Ammon's horn (tissue), 1 donor: ENCODE measurements around the gene TSPYL4.

ENCODE experiments used
- DNase-seq: peaks from one replicate; pipeline ENCODE4 v3.0.0-alpha.2; 2016; ENCODE audit warnings: low spot score

Gene TSPYL4

DNA sequence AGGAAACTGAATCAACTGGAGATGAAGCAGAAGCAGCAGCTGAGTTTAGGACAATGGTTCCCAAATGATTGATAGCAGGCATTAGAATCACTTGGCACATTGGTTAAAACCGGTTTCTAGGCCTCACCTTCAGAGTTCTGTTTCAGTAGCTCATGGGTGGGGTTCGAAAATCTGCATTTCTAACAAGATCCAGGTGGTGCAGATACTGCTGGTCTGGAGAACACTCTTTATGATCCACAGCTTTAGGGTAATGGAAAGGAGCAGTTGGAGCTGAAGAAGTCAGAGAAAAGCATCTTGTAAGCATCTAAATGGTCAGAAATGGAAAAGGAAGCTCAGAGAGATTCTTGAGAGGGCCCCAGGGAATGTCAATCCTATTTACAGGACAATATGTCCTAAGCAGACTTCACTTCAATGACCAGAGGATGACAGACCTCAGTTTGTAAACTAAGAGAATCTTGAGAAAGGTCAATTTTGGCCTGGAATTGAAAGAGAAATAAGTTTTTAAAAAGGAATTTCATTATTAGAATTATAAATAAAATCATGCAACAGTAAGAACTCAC, 17.4 kb upstream of the TSPYL4 start:
- DNase-seq, result no peak

DNA sequence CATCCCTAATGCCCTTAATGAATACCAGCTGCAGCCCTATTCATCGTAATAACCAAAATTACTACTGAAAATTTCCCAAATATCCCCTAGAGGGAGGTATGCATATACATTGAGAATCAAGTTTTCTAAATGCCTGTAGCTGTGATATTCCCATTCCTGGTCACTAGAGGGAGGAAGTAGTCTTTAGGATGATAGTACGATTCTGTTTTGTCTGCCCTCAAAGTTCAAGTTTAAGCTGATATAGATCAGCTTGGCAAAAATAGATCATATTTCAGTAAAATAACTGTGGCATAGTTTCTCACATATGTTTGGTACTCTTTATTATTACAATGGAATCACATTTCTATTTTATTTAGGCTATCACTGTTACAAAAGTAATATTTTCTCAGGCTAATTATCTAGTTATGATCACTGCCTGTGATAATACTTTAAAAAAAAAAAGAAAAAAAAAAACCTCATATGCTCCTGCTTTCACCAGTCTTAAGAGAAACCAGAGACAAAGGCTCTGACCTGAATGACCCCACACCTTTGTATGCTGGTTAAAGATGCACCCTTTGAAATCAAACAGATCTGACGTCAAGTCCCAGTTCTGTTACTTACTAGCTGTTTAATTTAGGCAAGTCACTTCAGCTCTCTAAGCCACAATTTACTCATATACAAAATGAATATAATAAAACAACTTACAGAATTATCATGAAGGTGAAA, 14.9 kb upstream of the TSPYL4 start:
- DNase-seq, result peak; percentile 64

DNA sequence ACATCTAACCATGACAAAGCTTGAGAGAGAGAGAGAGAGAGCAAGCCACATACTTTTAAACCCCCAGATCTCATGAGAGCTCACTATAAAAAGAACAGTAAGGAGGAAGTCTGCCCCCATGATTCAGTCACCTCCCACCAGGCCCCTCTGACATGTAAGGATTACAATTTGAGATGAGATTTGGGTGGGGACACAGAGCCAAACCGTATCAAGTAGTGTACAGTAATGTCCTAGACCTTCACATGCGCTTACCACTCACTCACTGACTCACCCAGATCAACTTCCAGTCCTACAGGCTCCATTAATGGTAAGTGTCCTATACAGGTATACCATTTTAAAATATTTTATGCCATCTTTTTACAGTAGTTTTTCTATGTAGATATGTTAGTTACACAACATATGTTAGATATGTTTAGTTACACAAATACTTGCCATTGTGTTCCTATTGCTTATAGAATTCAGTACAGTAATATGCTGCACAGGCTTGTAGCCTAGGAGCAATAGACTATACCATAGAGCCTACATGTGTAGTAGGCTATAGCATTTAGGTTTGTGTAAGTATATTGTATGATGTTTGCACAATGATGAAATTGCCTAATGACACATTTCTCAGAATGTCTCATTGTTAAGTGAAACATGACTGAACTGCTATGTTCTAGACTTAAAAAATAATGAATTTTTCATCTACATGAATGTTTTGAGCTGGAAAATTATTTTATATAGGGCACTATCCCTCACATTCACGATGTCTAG, 14.1 kb upstream of the TSPYL4 start:
- DNase-seq, result no peak

DNA sequence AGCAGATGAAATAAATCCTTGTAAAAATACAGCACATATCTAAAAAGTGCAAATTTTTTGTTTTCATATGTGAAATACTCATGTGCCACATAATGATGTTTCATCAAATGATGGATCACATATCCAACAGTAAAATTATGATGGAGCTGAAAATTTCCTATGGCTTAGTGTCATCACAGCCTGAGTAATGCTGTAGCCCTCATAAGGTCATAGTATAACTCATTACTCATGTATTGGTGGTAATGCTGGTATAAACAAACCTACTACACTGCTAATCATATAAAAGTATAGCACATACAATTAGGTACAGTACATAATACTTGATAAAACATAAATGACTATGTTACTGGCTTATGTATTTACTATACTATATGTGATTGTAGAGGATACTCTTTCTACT, 12.9 kb upstream of the TSPYL4 start:
- no peak for DNase-seq

DNA sequence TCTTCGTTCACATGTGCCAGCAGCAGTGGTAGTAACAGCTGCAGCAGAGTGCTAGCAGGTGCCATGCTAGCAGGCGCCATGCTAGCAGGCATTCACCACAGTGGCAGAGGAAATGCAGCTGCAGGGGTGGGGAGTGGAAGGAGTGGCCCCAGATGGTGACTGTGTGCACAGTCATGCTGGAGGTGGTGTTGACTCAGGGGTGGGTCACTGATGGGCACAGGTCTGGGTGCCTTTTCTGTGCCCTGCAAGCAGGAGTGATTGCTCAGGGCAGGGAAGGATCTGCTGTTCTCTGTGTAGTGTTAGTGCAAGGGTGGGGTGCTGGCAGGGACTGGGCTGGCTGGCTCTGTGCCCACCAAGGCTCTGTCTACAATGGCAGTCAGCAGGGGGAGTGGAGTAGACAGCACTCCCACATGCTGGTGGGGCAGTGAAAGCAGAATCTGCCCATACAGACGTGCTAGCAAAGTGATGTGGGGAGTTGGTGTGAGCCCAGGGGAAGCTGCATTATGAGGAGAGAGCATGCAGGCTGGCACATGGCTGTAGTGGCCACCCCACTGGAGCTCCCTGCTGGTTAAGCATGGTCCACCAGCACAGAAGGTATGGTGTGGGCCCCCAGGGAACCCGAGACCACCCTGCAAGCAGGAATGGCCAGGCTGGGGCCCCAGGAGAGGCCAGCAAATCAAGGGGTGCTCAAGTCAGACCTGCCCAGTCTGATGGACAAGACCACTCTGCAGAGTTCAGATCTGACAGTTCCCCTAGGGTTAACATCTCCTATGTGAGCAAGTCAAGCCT, 11.4 kb upstream of the TSPYL4 start:
- no peak for DNase-seq

DNA sequence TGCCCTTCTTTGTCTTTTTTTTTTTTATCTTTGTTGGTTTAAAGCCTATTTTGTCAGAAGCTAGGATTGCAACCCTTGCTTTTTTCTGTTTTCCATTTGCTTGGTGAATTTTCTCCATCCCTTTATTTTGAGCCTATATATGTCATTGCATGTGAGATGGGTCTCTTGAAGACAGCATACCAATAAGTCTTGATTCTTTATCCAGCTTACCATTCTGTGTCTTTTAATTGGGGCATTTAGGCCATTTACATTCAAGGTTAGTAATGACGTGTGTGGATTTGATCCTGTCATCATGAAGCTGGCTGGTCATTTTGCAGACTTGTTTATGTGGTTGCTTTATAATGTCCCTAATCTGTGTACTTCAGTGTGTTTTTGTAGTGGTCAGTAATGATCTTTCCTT, 9.5 kb upstream of the TSPYL4 start:
- no peak for DNase-seq

DNA sequence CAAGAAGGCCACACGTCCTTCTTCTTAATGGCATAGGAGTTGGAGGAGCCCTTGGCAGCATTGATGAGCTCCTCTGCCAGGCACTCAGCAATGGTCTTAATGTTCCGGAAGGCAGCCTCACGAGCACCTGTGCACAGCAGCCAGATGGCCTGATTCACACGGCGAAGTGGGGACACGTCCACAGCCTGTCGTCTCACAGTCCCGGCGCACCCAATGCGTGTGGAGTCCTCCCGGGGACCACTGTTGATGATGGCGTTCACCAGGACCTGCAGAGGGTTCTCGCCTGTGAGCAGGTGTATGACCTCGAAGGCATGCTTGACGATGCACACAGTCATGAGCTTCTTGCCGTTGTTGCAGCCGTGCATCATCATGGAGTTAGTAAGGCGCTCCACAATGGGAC, 4.6 kb upstream of the TSPYL4 start:
- DNase-seq, result no peak

DNA sequence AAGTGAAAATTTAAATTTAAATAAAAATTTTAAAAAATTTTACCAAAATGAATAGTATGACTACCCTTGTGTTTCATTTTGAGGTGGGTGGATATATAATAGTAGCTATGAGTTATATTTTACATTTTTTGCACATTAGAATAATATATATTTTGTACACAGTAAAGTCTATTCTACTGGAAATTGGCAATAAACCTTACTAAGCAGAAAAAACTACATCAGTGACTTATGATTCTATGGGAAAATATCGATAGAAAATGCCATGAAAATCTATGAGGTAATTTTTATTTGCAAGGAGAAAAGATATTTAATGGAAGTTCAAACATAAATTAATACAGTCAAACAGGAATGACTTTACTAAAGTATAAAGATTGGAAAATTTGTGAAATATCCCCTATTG, 2.8 kb upstream of the TSPYL4 start:
- no peak for DNase-seq

DNA sequence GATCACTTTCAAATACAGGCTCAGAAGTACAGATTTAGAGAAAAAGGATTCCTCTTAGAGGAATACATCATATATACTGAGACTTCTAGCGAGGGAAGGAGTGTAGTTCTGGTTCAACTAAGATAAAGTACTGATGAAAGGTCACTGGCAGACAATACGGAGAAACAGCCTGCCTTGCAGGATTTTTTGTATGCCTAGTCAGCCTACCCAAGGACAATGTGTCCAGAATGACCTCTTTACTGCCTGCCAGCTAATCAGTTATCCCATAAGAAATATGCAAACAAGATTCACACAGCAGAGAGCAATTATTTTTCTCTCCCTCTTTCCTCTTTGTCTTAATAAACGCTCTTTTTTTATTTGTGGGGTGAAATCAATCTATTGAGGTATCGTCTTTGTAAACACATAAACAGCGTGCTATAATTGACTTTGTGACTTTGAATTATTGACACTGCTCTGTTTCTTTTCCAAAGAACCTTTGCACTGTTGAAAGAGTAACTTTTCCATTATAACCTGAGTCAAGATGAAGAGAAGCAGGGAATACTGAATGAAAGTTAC, 1.4 kb upstream of the TSPYL4 start:
- no peak for DNase-seq

DNA sequence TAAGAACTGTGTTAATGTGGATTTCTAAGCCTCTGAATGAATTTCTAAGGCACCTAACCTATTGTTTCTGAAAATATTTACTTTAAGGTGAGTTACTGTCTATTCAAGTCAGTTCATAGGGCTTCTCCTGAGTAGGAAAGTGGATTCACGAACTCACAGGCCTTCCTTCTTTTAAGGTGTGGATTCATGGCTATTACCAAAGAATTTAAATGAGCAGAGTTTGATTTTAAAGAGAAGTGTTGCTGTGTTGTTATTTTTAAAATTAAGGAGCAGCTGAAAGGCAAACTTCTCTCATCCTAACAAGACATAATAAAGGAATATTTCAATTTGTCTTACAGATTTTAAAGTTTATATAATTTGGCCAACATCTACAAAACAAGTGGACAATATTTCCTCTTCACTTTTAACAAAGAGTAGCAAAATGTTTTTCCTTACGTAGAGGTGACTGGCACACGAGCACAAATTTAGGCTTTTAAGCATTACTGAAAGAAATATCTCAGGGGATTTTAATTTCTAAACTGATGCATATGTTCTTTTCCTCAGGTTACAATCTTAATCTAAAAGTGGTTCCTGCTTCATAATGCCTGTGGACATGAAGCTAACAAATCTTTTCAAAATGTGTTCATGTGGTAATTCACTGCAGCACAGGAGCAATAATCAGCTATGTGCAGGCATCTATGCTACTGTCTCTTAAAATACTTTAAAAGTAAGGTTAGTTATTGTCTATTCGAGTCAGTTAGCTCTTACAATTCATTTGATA, 602 bp upstream of the TSPYL4 start:
- no peak for DNase-seq

DNA sequence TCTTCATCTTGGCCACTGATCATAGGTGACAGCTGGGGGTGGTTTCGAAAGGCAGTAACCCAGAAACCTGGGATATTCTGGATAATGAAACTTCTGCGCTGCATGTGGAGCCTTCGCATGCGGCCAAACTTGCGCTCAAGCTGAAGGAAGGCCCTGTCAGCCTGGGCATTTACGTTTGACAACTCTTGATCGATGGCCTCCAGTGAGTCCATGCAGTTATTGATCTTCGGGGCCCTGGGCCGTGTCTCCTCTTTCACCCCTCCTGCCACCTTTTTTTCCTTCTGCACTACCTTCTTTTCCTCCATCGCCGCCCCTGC, 729 bp downstream of the TSPYL4 start:
- DNase-seq, result no peak

DNA sequence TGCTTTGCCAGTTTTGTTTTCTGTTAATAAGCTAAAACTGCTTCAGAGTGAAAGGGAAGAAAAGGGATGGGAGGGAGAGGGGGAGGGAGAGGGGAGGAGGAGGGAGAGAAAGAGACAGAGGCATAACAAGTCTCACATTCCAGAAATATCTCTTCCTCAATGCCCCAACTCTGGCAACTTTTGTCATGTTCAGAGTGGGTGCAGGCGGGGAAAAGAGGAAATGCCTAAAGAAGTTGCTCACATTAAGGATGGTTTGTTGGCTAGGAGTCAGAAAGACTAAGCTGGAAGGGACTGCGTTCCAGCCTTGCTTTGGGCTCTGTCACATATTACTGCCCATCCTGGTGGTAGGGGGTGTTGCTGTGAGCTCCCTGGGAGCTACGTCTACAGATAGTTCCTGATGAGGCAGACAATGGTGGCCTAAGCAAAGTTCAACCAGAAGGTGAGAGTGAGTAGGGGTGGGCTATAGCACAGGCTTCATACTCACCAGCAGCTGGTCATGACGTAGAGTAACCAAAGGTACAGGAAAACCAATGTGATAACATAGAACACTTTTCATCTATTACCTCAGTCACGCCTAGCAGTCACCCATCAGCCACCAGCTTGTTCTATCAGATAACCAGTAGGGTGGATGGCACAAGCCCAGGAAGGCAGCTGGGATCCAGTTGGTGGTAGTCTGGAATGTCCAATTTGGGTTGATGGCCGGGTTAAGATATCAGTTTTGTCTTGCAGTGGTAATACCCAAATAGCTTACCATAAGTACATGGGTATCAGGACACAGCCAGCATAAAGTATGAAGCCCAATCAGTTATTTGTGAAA, 2.1 kb downstream of the TSPYL4 start:
- DNase-seq, result peak; percentile 10

DNA sequence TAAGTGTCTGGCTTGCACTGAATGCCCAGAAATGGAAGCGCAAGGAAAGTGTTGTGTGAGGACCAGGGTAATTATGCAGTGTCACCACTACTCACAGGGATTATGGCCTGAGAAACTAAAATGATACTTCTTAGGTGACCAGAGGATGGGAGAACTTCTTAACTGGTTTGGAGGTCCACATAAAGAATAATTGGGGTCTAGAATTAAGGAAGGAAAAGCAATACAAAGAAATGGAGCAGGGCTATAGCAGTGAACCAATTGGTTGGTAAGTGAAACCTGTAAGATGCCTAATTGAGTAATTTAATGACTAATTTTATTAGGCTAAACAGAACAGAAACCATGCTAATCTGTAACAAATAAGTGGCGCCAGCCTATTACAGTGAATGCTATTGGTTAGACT, 5.3 kb downstream of the TSPYL4 start:
- DNase-seq, result no peak

DNA sequence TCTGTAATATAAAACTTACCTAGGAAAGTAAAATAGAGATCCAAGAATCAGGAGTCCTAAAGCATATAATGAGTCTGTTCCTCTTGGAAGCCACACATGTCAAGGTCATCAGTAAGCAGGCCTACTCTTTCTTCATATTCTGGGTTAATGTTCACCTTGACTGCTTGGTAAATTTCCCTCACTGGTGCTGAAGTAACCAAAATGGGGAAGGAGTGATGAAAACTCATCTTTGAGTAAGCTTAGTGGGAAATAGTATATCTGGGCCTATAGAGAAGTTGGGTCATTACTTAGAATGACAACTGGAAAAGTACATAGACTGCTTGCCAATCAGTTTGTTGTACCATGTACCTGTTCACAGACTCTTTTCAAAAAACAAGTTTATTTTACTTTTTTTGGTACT, 6.6 kb downstream of the TSPYL4 start:
- DNase-seq, result no peak

DNA sequence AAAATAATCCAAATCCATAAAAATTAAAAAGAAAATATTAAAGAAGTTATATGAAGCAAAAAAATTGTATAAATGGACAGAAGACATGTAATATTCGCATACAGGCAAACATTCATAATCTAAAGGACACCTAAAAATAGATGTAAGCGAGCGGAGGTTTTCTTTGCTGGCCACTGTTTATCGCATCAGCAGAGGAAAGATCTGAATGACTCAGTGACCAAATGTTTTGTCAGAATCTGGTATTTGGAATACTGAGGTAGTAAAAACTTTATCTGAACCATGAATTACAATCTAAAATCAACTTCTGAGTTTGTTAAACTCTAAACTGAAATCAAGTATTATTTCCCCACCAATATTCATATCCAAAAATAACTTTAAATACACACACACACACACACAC, 7.8 kb downstream of the TSPYL4 start:
- no peak for DNase-seq

DNA sequence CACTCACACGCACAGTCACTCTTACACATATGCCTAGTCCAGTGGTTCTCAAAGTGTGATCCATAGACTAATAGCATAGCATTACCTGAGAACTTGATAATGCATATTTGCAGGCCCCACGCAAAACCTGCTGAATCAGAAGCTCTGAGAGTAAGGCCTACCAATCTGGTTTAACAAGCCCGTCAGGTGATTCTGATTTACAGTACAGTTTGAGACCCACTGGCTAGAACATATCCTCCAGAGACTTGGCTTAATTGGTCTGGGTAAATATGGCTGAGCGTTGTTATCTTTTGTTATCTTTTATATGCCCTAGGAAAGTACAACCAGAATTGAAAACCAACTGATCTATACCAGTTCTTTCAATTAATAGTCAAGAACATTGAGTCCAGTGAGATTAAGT, 9.6 kb downstream of the TSPYL4 start:
- no peak for DNase-seq

DNA sequence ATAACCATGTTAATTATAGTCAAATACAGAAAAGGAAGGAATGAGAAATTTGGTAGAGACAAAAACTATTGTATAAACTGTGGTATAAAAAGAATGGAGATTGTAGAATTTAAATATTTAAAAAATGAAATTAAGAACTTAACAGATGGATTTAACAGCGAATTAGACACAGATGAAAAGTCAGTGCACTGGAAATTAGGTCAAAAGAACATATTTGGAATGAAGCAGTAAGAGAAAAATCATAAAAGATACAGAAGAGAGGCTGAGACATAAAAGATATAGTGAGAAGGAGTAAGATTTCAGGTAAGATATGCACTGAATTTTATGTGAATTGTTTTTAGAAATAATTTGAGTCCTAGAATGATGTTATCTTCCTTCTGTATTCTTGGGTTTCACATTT, 14.0 kb downstream of the TSPYL4 start:
- no peak for DNase-seq

DNA sequence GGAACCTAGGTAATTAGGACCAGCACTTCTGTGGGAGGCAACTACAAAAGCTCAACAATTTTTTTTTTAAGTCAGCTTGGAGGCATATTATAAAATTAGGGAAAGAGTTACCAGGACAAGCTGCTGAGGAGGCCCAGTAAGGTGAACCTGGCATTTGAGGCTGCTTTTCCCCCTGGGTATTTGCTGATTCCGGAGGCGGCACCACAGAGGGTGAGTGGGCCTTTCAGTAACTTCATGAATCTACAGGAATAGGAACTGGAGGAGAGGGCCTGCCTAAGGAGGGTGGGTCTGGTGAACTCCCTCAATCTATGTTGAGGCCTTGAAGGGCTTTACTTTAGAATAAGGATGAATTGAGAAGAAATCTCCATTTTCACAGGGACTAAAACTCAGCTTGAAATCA, 14.6 kb downstream of the TSPYL4 start:
- DNase-seq, result no peak

DNA sequence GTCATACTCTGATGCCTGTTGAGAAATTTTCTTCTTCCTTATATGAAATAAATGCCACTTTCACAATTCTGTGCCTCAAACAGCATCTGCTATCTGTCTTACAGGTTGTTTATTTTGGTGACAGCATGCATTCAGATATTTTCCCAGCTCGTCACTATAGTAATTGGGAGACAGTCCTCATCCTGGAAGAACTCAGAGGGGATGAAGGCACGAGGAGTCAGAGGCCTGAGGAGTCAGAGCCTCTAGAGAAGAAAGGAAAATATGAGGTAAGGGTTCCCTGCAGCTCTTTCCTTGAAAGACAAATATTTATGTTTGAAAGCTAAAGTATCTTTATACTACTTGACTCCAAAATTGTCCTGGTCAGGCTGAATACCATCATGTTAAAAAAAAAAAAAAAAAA, 15.8 kb downstream of the TSPYL4 start:
- DNase-seq, result no peak

DNA sequence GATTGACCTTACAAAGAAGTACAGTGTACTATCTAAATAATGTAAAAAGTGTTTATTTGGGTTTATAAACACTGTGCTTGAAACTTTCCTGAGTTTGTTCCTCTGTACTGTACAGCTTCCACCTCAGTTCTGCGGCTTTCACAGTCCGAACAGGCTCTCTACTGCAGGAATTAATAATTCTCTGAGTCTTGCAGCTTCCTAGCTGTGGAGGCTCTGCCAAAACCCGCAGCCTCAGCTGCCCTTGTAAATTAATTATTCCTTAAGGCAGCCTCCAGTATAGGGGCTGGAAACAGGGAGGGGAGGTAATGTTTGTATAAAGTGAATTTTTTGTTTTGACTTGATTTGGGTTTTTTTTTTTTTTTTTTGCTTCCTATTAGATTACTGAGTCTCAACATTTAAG, 19.2 kb downstream of the TSPYL4 start:
- no peak for DNase-seq

DNA sequence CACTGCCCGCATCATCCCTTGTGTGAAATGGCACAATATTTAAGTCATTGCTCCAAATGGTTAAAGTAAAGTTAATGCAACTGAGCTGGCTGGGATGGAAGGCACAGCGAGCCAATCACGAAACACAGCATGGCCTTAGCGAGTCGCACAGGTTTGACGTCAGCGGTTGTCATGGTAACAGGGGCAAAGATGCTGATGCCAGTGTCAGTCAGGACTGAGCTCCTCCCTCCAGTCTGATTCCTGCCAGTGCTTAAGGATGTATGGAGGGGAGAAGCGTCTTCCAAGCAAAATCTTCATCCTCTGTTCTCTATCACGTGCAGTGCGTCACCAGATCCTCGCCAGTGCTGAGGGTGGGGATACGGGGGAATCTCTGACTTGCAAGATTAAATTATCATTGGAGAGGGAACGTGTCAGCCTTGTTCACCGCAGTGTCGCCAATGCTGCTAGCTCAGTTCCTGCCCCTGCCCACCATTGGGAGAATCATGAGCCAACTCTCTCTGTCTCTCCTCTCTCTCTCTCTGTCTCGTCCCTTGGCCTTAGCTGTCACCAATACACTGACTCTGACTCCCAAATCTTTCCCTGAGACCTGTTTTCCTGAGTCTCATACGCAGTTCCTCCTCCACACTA, 24.5 kb downstream of the TSPYL4 start:
- DNase-seq, result peak; percentile 99
